HepG2 (cell line): ENCODE data around the gene PRRT2. TPM values are rescaled to one million over a fixed set of nuclear protein-coding genes. Genes with fewer than 3 reads are reported as not detected.

ENCODE experiments used
- ATF7 ChIP-seq, 2 experiments: fragments of 450-650 bp in 1 of 2; sonication (generic) in 1 of 2; formaldehyde crosslinking in 1 of 2; IDR thresholded peaks; 2 replicates each; pipeline versions ENCODE4 v1.4.0 to v1.6.1; 2016 to 2020; ENCODE audit warnings: antibody characterized with exemption in 1 of 2, mild to moderate bottlenecking in 1 of 2, missing genetic modification reagents in 1 of 2
- CREB1 ChIP-seq, 2 experiments: fragments of 450-650 bp in 1 of 2; IDR thresholded peaks; 2 replicates each; pipeline ENCODE4 v1.6.1; 2016 to 2017; ENCODE audit warnings: control low read depth in 1 of 2, mild to moderate bottlenecking in 1 of 2, missing compliant biosample characterization in 1 of 2, missing genetic modification characterization in 1 of 2
- E2F5 ChIP-seq: sonication (generic); formaldehyde crosslinking; conservative IDR thresholded peaks from 2 replicates; pipeline ENCODE4 v1.4.0; 2020; ENCODE audit warnings: missing genetic modification reagents
- ELF4 ChIP-seq: sonication (generic); formaldehyde crosslinking; IDR thresholded peaks from 2 replicates; pipeline ENCODE4 v1.5.0; 2020; ENCODE audit warnings: missing genetic modification reagents, mild to moderate bottlenecking, moderate library complexity, borderline replicate concordance
- ELK4 ChIP-seq: sonication (generic); formaldehyde crosslinking; IDR thresholded peaks from 2 replicates; pipeline ENCODE4 v1.9.0; 2021; ENCODE audit warnings: missing genetic modification reagents, borderline replicate concordance
- HDAC2 ChIP-seq: sonication (generic); formaldehyde crosslinking; IDR thresholded peaks from 2 replicates; pipeline ENCODE4 v1.4.0; 2020; ENCODE audit warnings: missing genetic modification reagents
- MIXL1 ChIP-seq: IDR thresholded peaks from 2 replicates; pipeline ENCODE4 v1.6.1; 2016
- MLLT10 ChIP-seq: sonication (generic); formaldehyde crosslinking; IDR thresholded peaks from 2 replicates; pipeline ENCODE4 v1.4.0; 2020; ENCODE audit warnings: missing genetic modification reagents
- RCOR2 ChIP-seq: IDR thresholded peaks from 2 replicates; pipeline ENCODE4 v1.6.1; 2016; ENCODE audit warnings: missing biosample characterization, missing genetic modification reagents
- REL ChIP-seq: sonication (generic); formaldehyde crosslinking; conservative IDR thresholded peaks from 2 replicates; pipeline ENCODE4 v1.8.0; 2022; ENCODE audit warnings: mild to moderate bottlenecking, missing genetic modification reagents, moderate library complexity
- TP53 ChIP-seq: sonication (generic); formaldehyde crosslinking; conservative IDR thresholded peaks from 2 replicates; pipeline ENCODE4 v1.4.0; 2020; ENCODE audit warnings: missing genetic modification reagents
- ZNF546 ChIP-seq: sonication (generic); formaldehyde crosslinking; conservative IDR thresholded peaks from 2 replicates; pipeline ENCODE4 v1.8.1; 2023; ENCODE audit warnings: mild to moderate bottlenecking, missing genetic modification reagents
- ZNF572 ChIP-seq: sonication (generic); formaldehyde crosslinking; IDR thresholded peaks from 2 replicates; pipeline ENCODE4 v1.5.1; 2020; ENCODE audit warnings: mild to moderate bottlenecking, missing genetic modification reagents
- ZNF740 ChIP-seq: sonication (generic); formaldehyde crosslinking; IDR thresholded peaks from 2 replicates; pipeline ENCODE4 v1.4.0; 2020; ENCODE audit warnings: missing genetic modification reagents
- polyA plus RNA-seq, 8 experiments: library from polyadenylated mRNA; depleted of rRNA in 3 of 8; stranded (reverse) in 7 of 8; unstranded in 1 of 8; fragments of >200 nt; fragmentation: Illumina TruSeq in 4 of 8; extraction: Trizol in 4 of 8; gene quantifications; 2 replicates each; pipeline versions ENCODE4 v1.2.1 to v1.2.3, GENCODE V29; 2011 to 2016; ENCODE audit warnings: low read depth in 4 of 8, missing spikeins in 1 of 8, mixed read lengths in 1 of 8; ENCODE audit not compliant: insufficient read depth in 1 of 8
- total RNA-seq, 5 experiments: library from RNA; depleted of rRNA; stranded (reverse); fragments of >200 nt; fragmentation: Illumina TruSeq; extraction: Trizol; gene quantifications; 2 replicates each; pipeline ENCODE4 v1.2.3, GENCODE V29; 2016; ENCODE audit warnings: low read depth in 1 of 5
- TF ChIP-seq, protein P1 (sequence below): sonication (generic); formaldehyde crosslinking; IDR thresholded peaks from 2 replicates; pipeline ENCODE4 v1.4.0; 2020; ENCODE audit warnings: mild to moderate bottlenecking, low read depth, missing genetic modification reagents
- TF ChIP-seq, protein P2 (sequence below): sonication (generic); formaldehyde crosslinking; IDR thresholded peaks from 2 replicates; pipeline ENCODE4 v1.5.0; 2020; ENCODE audit warnings: missing genetic modification reagents, mild to moderate bottlenecking, borderline replicate concordance
- TF ChIP-seq, protein P3 (sequence below): sonication (generic); formaldehyde crosslinking; IDR thresholded peaks from 2 replicates; pipeline ENCODE4 v1.4.0; 2020; ENCODE audit warnings: missing genetic modification reagents; ENCODE audit errors: not compliant biosample characterization

Gene PRRT2
- total and polyA plus RNA-seq, 2 of the 13 experiments (the other 11 are each of a cell fraction or from before 2014, with no cell fraction given): 0.51 to 1.1 TPM

DNA sequence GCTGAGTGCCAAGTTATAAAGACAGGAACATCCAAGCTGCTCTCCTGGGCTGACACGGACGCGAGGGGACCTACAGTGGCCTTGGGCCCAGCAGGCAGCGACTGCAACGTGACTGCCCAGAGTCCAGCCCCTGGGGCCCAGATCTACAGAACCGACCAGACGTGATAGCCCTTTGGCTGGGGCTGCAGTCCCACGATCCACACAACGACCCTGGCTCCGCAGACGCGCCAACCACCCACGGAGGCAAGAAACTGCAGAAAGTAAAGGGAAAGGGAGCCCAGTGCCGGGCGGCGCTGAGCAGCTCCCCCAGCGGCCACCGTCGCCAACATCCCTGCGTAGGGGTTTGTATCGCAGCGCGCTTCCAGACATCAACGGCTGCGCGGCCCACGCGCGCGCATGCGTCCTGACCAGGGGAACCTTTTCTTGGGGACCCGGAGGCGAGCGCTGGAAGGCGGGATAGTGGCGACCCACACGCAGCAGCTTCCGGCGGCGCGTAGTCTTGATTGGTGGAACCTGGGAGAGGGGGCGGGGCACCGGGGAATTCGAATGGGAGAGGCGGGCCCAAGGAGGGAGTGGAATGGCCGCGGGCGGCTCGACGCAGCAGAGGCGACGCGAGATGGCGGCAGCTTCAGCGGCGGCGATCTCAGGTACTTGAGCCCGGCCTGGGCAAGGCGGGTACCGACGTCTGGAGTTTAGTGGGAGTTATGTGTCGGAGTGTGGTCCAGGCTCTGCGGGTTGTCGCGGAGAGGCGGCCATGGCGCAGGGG, 21.6 kb upstream of the PRRT2 start, which contains the start of gene KIF22 (continued):
- 0 out of 2 replicates have a peak, but pooled peaks have one; percentile 30 for TF ChIP-seq ELK4 (CRISPR knock-in tag)
- peak; percentile 74; the same call in 1 of the 2 replicates for TF ChIP-seq ZNF546 (CRISPR knock-in tag)
- peak; percentile 34; the same call in 1 of the 2 replicates for TF ChIP-seq ZNF740
- peak; percentile 88 for TF ChIP-seq HDAC2 (CRISPR knock-in tag)
- peak; percentile 84 for TF ChIP-seq CREB1 (IDR thresholded peaks at IDR 0.05)
- TF ChIP-seq CREB1 (CRISPR knock-in tag; IDR thresholded peaks at IDR 0.05): peak; percentile 77
- peak; percentile 97 for TF ChIP-seq E2F5 (CRISPR knock-in tag)
- no peak; the same call in 1 of the 2 replicates for TF ChIP-seq ZNF572
- no peak for TF ChIP-seq ATF7 (IDR thresholded peaks at IDR 0.05)
- TF ChIP-seq ATF7 (CRISPR knock-in tag; IDR thresholded peaks at IDR 0.05): 0 out of 2 replicates have a peak, but pooled peaks have one; percentile 54
- TF ChIP-seq, protein P1, sequence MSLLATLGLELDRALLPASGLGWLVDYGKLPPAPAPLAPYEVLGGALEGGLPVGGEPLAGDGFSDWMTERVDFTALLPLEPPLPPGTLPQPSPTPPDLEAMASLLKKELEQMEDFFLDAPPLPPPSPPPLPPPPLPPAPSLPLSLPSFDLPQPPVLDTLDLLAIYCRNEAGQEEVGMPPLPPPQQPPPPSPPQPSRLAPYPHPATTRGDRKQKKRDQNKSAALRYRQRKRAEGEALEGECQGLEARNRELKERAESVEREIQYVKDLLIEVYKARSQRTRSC (CRISPR knock-in tag): peak; percentile 23; the same call in 1 of the 2 replicates
- TF ChIP-seq MLLT10 (CRISPR knock-in tag): no peak
- TF ChIP-seq, protein P2, sequence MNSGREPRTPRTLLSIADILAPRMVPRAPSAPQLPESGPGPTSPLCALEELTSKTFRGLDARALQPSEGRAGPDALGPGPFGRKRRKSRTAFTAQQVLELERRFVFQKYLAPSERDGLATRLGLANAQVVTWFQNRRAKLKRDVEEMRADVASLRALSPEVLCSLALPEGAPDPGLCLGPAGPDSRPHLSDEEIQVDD (CRISPR knock-in tag): no peak
- TF ChIP-seq ELF4: no peak
- TF ChIP-seq, protein P3, sequence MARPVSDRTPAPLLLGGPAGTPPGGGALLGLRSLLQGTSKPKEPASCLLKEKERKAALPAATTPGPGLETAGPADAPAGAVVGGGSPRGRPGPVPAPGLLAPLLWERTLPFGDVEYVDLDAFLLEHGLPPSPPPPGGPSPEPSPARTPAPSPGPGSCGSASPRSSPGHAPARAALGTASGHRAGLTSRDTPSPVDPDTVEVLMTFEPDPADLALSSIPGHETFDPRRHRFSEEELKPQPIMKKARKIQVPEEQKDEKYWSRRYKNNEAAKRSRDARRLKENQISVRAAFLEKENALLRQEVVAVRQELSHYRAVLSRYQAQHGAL (CRISPR knock-in tag): no peak
- peak; percentile 90 for TF ChIP-seq REL (CRISPR knock-in tag)
- TF ChIP-seq MIXL1 (CRISPR knock-in tag): peak; percentile 88
- 0 out of 2 replicates have a peak, but pooled peaks have one; percentile 46 for TF ChIP-seq RCOR2
- TF ChIP-seq TP53: no peak; the same call in 1 of the 2 replicates
